CD4-positive, CD25-positive, alpha-beta regulatory T cell (primary cell): Measurements from ENCODE around the gene RSAD2. TPM values are rescaled to one million over a fixed set of nuclear protein-coding genes. Genes with fewer than 3 reads are reported as not detected.

Experiments
- ATAC-seq, 2 donors: fragments of 150-1000 bp; cut with Tn5 transposase; one replicate each; pipeline ENCODE4 v1.10.0; 2021; ENCODE audit warnings: low read depth in 2 of 2, moderate number of reproducible peaks in 2 of 2, moderate library complexity in 1 of 2
- DNase-seq, 3 donors: peaks; one replicate each; pipeline versions ENCODE4 v3.0.0 to v3.0.0-alpha.2; 2012 to 2022; ENCODE audit warnings: mixed read lengths in 1 of 3
- H3K27ac ChIP-seq: one replicate; pipeline ENCODE4 v1.7.0; 2013; ENCODE audit warnings: mild to moderate bottlenecking, low read length; ENCODE audit not compliant: insufficient read depth, poor library complexity, severe bottlenecking
- H3K27me3 ChIP-seq: one replicate; pipeline ENCODE4 v1.7.0; 2013; ENCODE audit warnings: low read length; ENCODE audit not compliant: control insufficient read depth, insufficient read depth
- H3K36me3 ChIP-seq: one replicate; pipeline ENCODE4 v1.7.0; 2013; ENCODE audit warnings: mild to moderate bottlenecking, low read length, moderate library complexity; ENCODE audit not compliant: control insufficient read depth, insufficient read depth
- H3K4me1 ChIP-seq: 2 replicates; pipeline ENCODE4 v1.7.0; 2013; ENCODE audit warnings: mild to moderate bottlenecking, low read length; ENCODE audit not compliant: insufficient read depth, control insufficient read depth, poor library complexity, severe bottlenecking
- H3K4me3 ChIP-seq: one replicate; pipeline ENCODE4 v1.7.0; 2013; ENCODE audit warnings: low read depth, mild to moderate bottlenecking, low read length, moderate library complexity
- H3K9me3 ChIP-seq, 2 experiments: 1 replicate in 1 of 2; 2 replicates in 1 of 2; pipeline ENCODE4 v1.7.0; 2013; ENCODE audit warnings: low read length in 2 of 2, mild to moderate bottlenecking in 1 of 2, moderate library complexity in 1 of 2; ENCODE audit not compliant: control insufficient read depth in 2 of 2
- H3K27ac Mint-ChIP-seq, 3 donors: one replicate each; pipeline ENCODE4 v1.8.0; 2020 to 2022; ENCODE audit warnings: mild to moderate bottlenecking in 3 of 3, mixed read lengths in 3 of 3, moderate library complexity in 2 of 3
- H3K27me3 Mint-ChIP-seq: one replicate; pipeline ENCODE4 v1.8.0; 2022; ENCODE audit warnings: mild to moderate bottlenecking, mixed read lengths
- H3K36me3 Mint-ChIP-seq: one replicate; pipeline ENCODE4 v1.8.0; 2020; ENCODE audit warnings: mixed read lengths
- H3K4me1 Mint-ChIP-seq, 4 donors: one replicate each; pipeline ENCODE4 v1.8.0; 2020 to 2022; ENCODE audit warnings: mixed read lengths in 4 of 4, mild to moderate bottlenecking in 1 of 4
- H3K4me3 Mint-ChIP-seq, 4 donors: one replicate each; pipeline ENCODE4 v1.8.0; 2020 to 2022; ENCODE audit warnings: mild to moderate bottlenecking in 4 of 4, mixed read lengths in 4 of 4, moderate library complexity in 3 of 4
- H3K9me3 Mint-ChIP-seq, 7 donors: one replicate each; pipeline ENCODE4 v1.8.0; 2020 to 2022; ENCODE audit warnings: mixed read lengths in 7 of 7, mild to moderate bottlenecking in 3 of 7, moderate library complexity in 2 of 7
- polyA plus RNA-seq, 4 donors: library from polyadenylated mRNA; unstranded; fragments of 300-500 nt; fragmentation: Illumina TruSeq; gene quantifications; one replicate each; pipeline ENCODE4 v1.2.3, GENCODE V29; 2021
- total RNA-seq: library from RNA; stranded (reverse); gene quantifications from one replicate; pipeline ENCODE4 v1.2.3, GENCODE V29; 2022

The RSAD2 gene
- total and polyA plus RNA-seq, 5 donors from 2014 or later: 1.6 to 8.7 (median 4.1) TPM

- Histone ChIP-seq H3K9me3 (no peaks in the 10 kb centered on the region), H3K27ac (no peak overlapping the region), H3K36me3 (no peaks in the 10 kb centered on the region), H3K27me3 (peaks cover 15% of the 10 kb centered on the region), H3K4me1 (peaks cover 39% of the 10 kb centered on the region), H3K4me3 (no peak overlapping the region)
- no peak for DNase-seq
- ATAC-seq: no peak
- peaks cover 0 to 1% (median 0%) of the 10 kb centered on the region in 7 donors for H3K9me3 Mint-ChIP-seq
- peak overlapping the region; percentile 58 to 75 (median 72) for H3K4me3 Mint-ChIP-seq
- H3K27me3 Mint-ChIP-seq: peaks cover 65% of the 10 kb centered on the region
- no peaks in the 10 kb centered on the region for H3K36me3 Mint-ChIP-seq
- H3K4me1 Mint-ChIP-seq: peaks cover 20 to 77% (median 34%) of the 10 kb centered on the region in 4 donors
- H3K27ac Mint-ChIP-seq: no peak overlapping the region
Measured at GRCh38 chr2:6916224-6916623, 38.6 kb downstream of the RSAD2 start.

- Mint-ChIP-seq H3K4me1 (peaks cover 20 to 77% (median 34%) of the 10 kb centered on the region in 4 donors), H3K36me3 (no peaks in the 10 kb centered on the region), H3K9me3 (no peaks in the 10 kb centered on the region), H3K4me3 (peak overlapping the region; percentile 58 to 75 (median 72)), H3K27ac (peak overlapping the region in 1 of 3 donors; percentile 88), H3K27me3 (peaks cover 65% of the 10 kb centered on the region)
- Histone ChIP-seq H3K4me3 (no peak overlapping the region), H3K27me3 (peaks cover 12% of the 10 kb centered on the region), H3K27ac (no peak overlapping the region), H3K36me3 (no peaks in the 10 kb centered on the region), H3K4me1 (peaks cover 34% of the 10 kb centered on the region), H3K9me3 (no peaks in the 10 kb centered on the region)
- ATAC-seq: no peak
- no peak for DNase-seq
Measured at GRCh38 chr2:6916736-6917070, 39.1 kb downstream of the RSAD2 start.

- H3K9me3 Mint-ChIP-seq: no peaks in the 10 kb centered on the region
- peak within 1 kb of the TSS; percentile 59 for H3K4me3 ChIP-seq
- H3K36me3 Mint-ChIP-seq: no peaks in the 10 kb centered on the region
- DNase-seq (peak; percentile 51 to 67 (median 53)), ATAC-seq (peak; percentile 78 to 82)
- peaks cover 31% of the 10 kb centered on the region for H3K4me1 ChIP-seq
- H3K27me3 ChIP-seq: peaks cover 12% of the 10 kb centered on the region
- no peak within 1 kb of the TSS for H3K27ac ChIP-seq
- H3K4me1 Mint-ChIP-seq: peaks cover 20 to 77% (median 33%) of the 10 kb centered on the region in 4 donors
- peak within 1 kb of the TSS; percentile 58 to 82 (median 77) for H3K4me3 Mint-ChIP-seq
- H3K9me3 ChIP-seq: no peaks in the 10 kb centered on the region
- peak within 1 kb of the TSS in 2 of 3 donors; percentile 44 to 88 for H3K27ac Mint-ChIP-seq
- H3K27me3 Mint-ChIP-seq: peaks cover 64% of the 10 kb centered on the region
- H3K36me3 ChIP-seq: no peaks in the 10 kb centered on the region
Measured at GRCh38 chr2:6917071-6917760, 39.6 kb downstream of the RSAD2 start, which contains the start of gene RNF144A. Gene RNF144A (plus strand): TSS chr2:6917412. CDS start chr2:6996927, 79,515 bp downstream.

- H3K4me1 ChIP-seq: peaks cover 24% of the 10 kb centered on the region
- Mint-ChIP-seq H3K36me3 (no peaks in the 10 kb centered on the region), H3K4me3 (peak overlapping the region; percentile 32 to 82 (median 62)), H3K27ac (peak overlapping the region in 1 of 3 donors; percentile 44), H3K9me3 (no peaks in the 10 kb centered on the region), H3K27me3 (peaks cover 57% of the 10 kb centered on the region), H3K4me1 (peaks cover 15 to 78% (median 27%) of the 10 kb centered on the region in 4 donors)
- H3K27ac ChIP-seq: no peak overlapping the region
- ATAC-seq: peak; percentile 7 to 13
- H3K9me3 ChIP-seq: no peaks in the 10 kb centered on the region
- H3K27me3 ChIP-seq: peaks cover 12% of the 10 kb centered on the region
- no peak for DNase-seq
- peak overlapping the region; percentile 59 for H3K4me3 ChIP-seq
- H3K36me3 ChIP-seq: no peaks in the 10 kb centered on the region
Measured at GRCh38 chr2:6917761-6918421, 40.3 kb downstream of the RSAD2 start.

- peaks cover 10% of the 10 kb centered on the region for H3K4me1 ChIP-seq
- H3K4me3 Mint-ChIP-seq: peak overlapping the region; percentile 51 to 84 (median 82)
- no peak overlapping the region for H3K4me3 ChIP-seq
- ATAC-seq (no peak), DNase-seq (no peak)
- peaks cover 5% of the 10 kb centered on the region for H3K36me3 Mint-ChIP-seq
- H3K9me3 Mint-ChIP-seq: no peaks in the 10 kb centered on the region
- no peak overlapping the region for H3K27ac ChIP-seq
- H3K27me3 Mint-ChIP-seq: peaks cover 38% of the 10 kb centered on the region
- peaks cover 12% of the 10 kb centered on the region for H3K27me3 ChIP-seq
- peaks cover 5 to 80% (median 26%) of the 10 kb centered on the region in 4 donors for H3K4me1 Mint-ChIP-seq
- H3K27ac Mint-ChIP-seq: peak overlapping the region in 2 of 3 donors; percentile 14 to 94
- no peaks in the 10 kb centered on the region for H3K9me3 ChIP-seq
- H3K36me3 ChIP-seq: no peaks in the 10 kb centered on the region
Measured at GRCh38 chr2:6919901-6920742, 42.5 kb downstream of the RSAD2 start.

GRCh38 chr2:6920743-6921064 lies 43.1 kb downstream of the RSAD2 start:
- Histone ChIP-seq H3K9me3 (no peaks in the 10 kb centered on the region), H3K4me3 (no peak overlapping the region), H3K36me3 (no peaks in the 10 kb centered on the region), H3K27ac (no peak overlapping the region), H3K4me1 (peaks cover 10% of the 10 kb centered on the region), H3K27me3 (peaks cover 9% of the 10 kb centered on the region)
- no peak overlapping the region for H3K27ac Mint-ChIP-seq
- H3K4me3 Mint-ChIP-seq: peak overlapping the region in 2 of 4 donors; percentile 24 to 51
- H3K36me3 Mint-ChIP-seq: peaks cover 5% of the 10 kb centered on the region
- no peak for DNase-seq
- H3K27me3 Mint-ChIP-seq: peaks cover 32% of the 10 kb centered on the region
- H3K4me1 Mint-ChIP-seq: peaks cover 4 to 80% (median 29%) of the 10 kb centered on the region in 4 donors
- H3K9me3 Mint-ChIP-seq: no peaks in the 10 kb centered on the region
- ATAC-seq: no peak

- Mint-ChIP-seq H3K4me3 (peak overlapping the region; percentile 22 to 77 (median 51)), H3K36me3 (peaks cover 8% of the 10 kb centered on the region), H3K27ac (peak overlapping the region; percentile 20 to 79 (median 73)), H3K9me3 (no peaks in the 10 kb centered on the region), H3K4me1 (peaks cover 0 to 82% (median 28%) of the 10 kb centered on the region in 4 donors), H3K27me3 (peaks cover 25% of the 10 kb centered on the region)
- Histone ChIP-seq H3K27ac (no peak overlapping the region), H3K4me1 (peaks cover 10% of the 10 kb centered on the region), H3K36me3 (no peaks in the 10 kb centered on the region), H3K9me3 (no peaks in the 10 kb centered on the region), H3K4me3 (no peak overlapping the region), H3K27me3 (peaks cover 7% of the 10 kb centered on the region)
- DNase-seq (no peak), ATAC-seq (no peak)
Measured at GRCh38 chr2:6921321-6921922, 43.8 kb downstream of the RSAD2 start.
